ENCODE results near the gene GRAMD2A. TPM values are rescaled to one million over a fixed set of nuclear protein-coding genes. Genes with fewer than 3 reads are reported as not detected.

The GRAMD2A gene
- total RNA-seq, 2 experiments from 2014 or later: not detected

DNA sequence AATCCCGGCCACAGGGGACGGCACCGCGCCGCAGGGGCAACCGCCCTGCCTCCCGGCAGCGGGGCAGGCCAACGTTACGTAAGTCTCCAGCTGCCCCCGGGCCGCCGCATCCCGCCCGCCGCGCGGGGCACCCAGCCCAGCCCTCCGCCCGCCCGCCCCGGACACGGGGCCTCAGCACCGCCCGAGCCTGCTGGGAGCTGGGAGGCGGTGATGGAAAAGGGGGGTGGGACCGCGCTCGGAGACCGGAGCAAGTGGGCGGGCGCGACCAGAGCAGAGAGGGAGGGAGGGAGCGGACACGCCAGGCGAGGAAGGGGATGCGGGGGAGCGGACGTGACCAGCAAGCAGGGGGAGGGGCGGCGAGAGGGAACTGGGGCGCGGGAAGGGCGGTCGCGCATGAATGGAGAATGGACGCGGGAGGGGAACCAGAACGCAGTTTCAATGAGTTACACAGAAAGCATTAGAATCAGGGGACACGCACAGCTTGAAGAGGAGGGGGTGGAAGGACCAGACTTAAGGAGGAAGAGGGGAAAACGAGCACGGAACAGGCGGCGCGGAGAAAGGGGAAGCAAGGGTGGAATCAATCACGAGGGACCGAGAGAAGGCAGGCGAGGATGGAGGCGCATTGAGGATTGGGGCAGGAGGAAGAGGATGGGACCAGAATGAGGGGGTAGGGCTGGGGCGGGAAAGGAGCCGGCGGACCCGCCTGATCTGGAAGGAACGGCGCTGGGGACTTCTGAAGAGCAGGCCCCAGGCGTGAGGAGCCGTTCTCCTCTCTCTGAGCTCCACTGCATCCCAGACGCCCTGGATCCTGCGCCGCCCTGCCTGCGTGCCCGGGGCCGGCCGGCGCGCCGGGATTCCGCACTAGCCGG lies 32.8 kb upstream of the GRAMD2A start:
- peak; percentile 78 for DNase-seq
- peaks cover 36% of the 10 kb centered on the region for H3K36me3 Mint-ChIP-seq (ENCODE audit: low read depth)
- ChIA-PET CTCF (interaction anchor here (0.6 to 1.2 kb wide), 2 partner anchors 10 to 817 kb away, joined by 5 read pairs; no protein-coding TSS in a partner anchor), POLR2A (no interaction called here)
- H3K4me1 Mint-ChIP-seq: peaks cover 53% of the 10 kb centered on the region
- H3K27ac Mint-ChIP-seq: peak overlapping the region; percentile 97
- no peaks in the 10 kb centered on the region for H3K27me3 Mint-ChIP-seq
- H3K9me3 Mint-ChIP-seq: no peaks in the 10 kb centered on the region
- H3K4me3 Mint-ChIP-seq: peak overlapping the region; percentile 98

- Mint-ChIP-seq H3K4me1 (peaks cover 56% of the 10 kb centered on the region), H3K27me3 (no peaks in the 10 kb centered on the region), H3K4me3 (peak overlapping the region; percentile 93), H3K36me3 (ENCODE audit: low read depth) (peaks cover 38% of the 10 kb centered on the region), H3K9me3 (no peaks in the 10 kb centered on the region), H3K27ac (peak overlapping the region; percentile 97)
- no peak for DNase-seq
- POLR2A ChIA-PET: interaction anchor here (0.6 kb wide), 1 partner anchor 45 kb away, joined by 5 read pairs; no protein-coding TSS in a partner anchor
- CTCF ChIA-PET: interaction anchor here (0.6 to 1.0 kb wide), 2 partner anchors 9 to 818 kb away, joined by 3 to 5 read pairs; no protein-coding TSS in a partner anchor
These were observed 32.3 kb upstream of the GRAMD2A start for GRCh38 chr15:72229947-72230196.

GRCh38 chr15:72229076-72229946 lies 31.7 kb upstream of the GRAMD2A start:
- Mint-ChIP-seq H3K27me3 (no peaks in the 10 kb centered on the region), H3K4me1 (peaks cover 58% of the 10 kb centered on the region), H3K36me3 (ENCODE audit: low read depth) (peaks cover 42% of the 10 kb centered on the region), H3K9me3 (no peaks in the 10 kb centered on the region), H3K4me3 (peak overlapping the region; percentile 93), H3K27ac (peak overlapping the region; percentile 97)
- DNase-seq: peak; percentile 52
- ChIA-PET POLR2A (interaction anchor here (0.6 kb wide), 1 partner anchor 45 kb away, joined by 5 read pairs; no protein-coding TSS in a partner anchor), CTCF (interaction anchor here (0.6 to 3.2 kb wide), 3 partner anchors 10 to 819 kb away, joined by 3 to 36 read pairs (median 5); partner anchors contain the start of gene GRAMD2A)

GRCh38 chr15:72227720-72228119 lies 30.1 kb upstream of the GRAMD2A start:
- no peaks in the 10 kb centered on the region for H3K9me3 Mint-ChIP-seq
- H3K27me3 Mint-ChIP-seq: no peaks in the 10 kb centered on the region
- peak overlapping the region; percentile 97 for H3K27ac Mint-ChIP-seq
- ChIA-PET POLR2A (interaction anchor here (1.0 to 1.9 kb wide), 2 partner anchors 10 to 13 kb away, joined by 3 to 6 read pairs; no protein-coding TSS in a partner anchor), CTCF (interaction anchor here (0.6 to 3.2 kb wide), 14 partner anchors 8 to 60 kb away, joined by 3 to 38 read pairs (median 6); partner anchors contain the start of gene GRAMD2A)
- H3K4me1 Mint-ChIP-seq: peaks cover 66% of the 10 kb centered on the region
- DNase-seq: peak; percentile 20
- peak overlapping the region; percentile 93 for H3K4me3 Mint-ChIP-seq
- H3K36me3 Mint-ChIP-seq (ENCODE audit: low read depth): peaks cover 56% of the 10 kb centered on the region

- peak; percentile 34 for DNase-seq
- CTCF ChIA-PET: interaction anchor here (0.6 to 3.2 kb wide), 29 partner anchors 11 to 998 kb away, joined by 3 to 38 read pairs (median 4); partner anchors contain the start of gene GRAMD2A
- H3K27me3 Mint-ChIP-seq: no peaks in the 10 kb centered on the region
- peaks cover 66% of the 10 kb centered on the region for H3K4me1 Mint-ChIP-seq
- H3K36me3 Mint-ChIP-seq (ENCODE audit: low read depth): peaks cover 61% of the 10 kb centered on the region
- H3K4me3 Mint-ChIP-seq: peak overlapping the region; percentile 93
- POLR2A ChIA-PET: interaction anchor here (0.9 to 1.9 kb wide), 3 partner anchors 10 to 149 kb away, joined by 3 to 6 read pairs (median 3); partner anchors contain the start of gene HEXA
- no peaks in the 10 kb centered on the region for H3K9me3 Mint-ChIP-seq
- H3K27ac Mint-ChIP-seq: peak overlapping the region; percentile 97
These were observed 29.6 kb upstream of the GRAMD2A start for GRCh38 chr15:72227192-72227586.

GRCh38 chr15:72223278-72223677 lies 25.7 kb upstream of the GRAMD2A start:
- no peaks in the 10 kb centered on the region for H3K9me3 Mint-ChIP-seq
- CTCF ChIA-PET: no interaction called here
- H3K4me3 Mint-ChIP-seq: no peak overlapping the region
- no peak for DNase-seq
- H3K27ac Mint-ChIP-seq: no peak overlapping the region
- POLR2A ChIA-PET: no interaction called here
- no peaks in the 10 kb centered on the region for H3K27me3 Mint-ChIP-seq
- peaks cover 77% of the 10 kb centered on the region for H3K4me1 Mint-ChIP-seq
- H3K36me3 Mint-ChIP-seq (ENCODE audit: low read depth): peaks cover 73% of the 10 kb centered on the region

- H3K9me3 Mint-ChIP-seq: no peaks in the 10 kb centered on the region
- ChIA-PET CTCF (interaction anchor here (0.6 to 0.8 kb wide), 3 partner anchors 11 to 1692 kb away, joined by 3 to 5 read pairs (median 4); no protein-coding TSS in a partner anchor), POLR2A (interaction anchor here (0.6 kb wide), 1 partner anchor 20 kb away, joined by 3 read pairs; no protein-coding TSS in a partner anchor)
- DNase-seq: no peak
- no peaks in the 10 kb centered on the region for H3K27me3 Mint-ChIP-seq
- peaks cover 72% of the 10 kb centered on the region for H3K4me1 Mint-ChIP-seq
- H3K27ac Mint-ChIP-seq: peak overlapping the region; percentile 81
- no peak overlapping the region for H3K4me3 Mint-ChIP-seq
- H3K36me3 Mint-ChIP-seq (ENCODE audit: low read depth): peaks cover 76% of the 10 kb centered on the region
These were observed 24.8 kb upstream of the GRAMD2A start for GRCh38 chr15:72222393-72222792.

- Mint-ChIP-seq H3K27me3 (no peaks in the 10 kb centered on the region), H3K4me3 (no peak overlapping the region), H3K36me3 (ENCODE audit: low read depth) (peaks cover 77% of the 10 kb centered on the region), H3K4me1 (peaks cover 57% of the 10 kb centered on the region), H3K9me3 (no peaks in the 10 kb centered on the region), H3K27ac (no peak overlapping the region)
- ChIA-PET CTCF (interaction anchor here (0.7 to 1.7 kb wide), 4 partner anchors 10 to 52 kb away, joined by 3 to 6 read pairs (median 4); partner anchors contain the start of gene PKM), POLR2A (no interaction called here)
- no peak for DNase-seq
These were observed 23.1 kb upstream of the GRAMD2A start for GRCh38 chr15:72220687-72221086.

- Mint-ChIP-seq H3K9me3 (no peaks in the 10 kb centered on the region), H3K36me3 (ENCODE audit: low read depth) (peaks cover 71% of the 10 kb centered on the region), H3K27me3 (no peaks in the 10 kb centered on the region), H3K4me1 (peaks cover 31% of the 10 kb centered on the region), H3K27ac (no peak overlapping the region), H3K4me3 (no peak overlapping the region)
- DNase-seq: no peak
- POLR2A ChIA-PET: no interaction called here
- CTCF ChIA-PET: interaction anchor here (1.0 to 3.7 kb wide), 2 partner anchors 10 to 24 kb away, joined by 3 to 26 read pairs; no protein-coding TSS in a partner anchor
These were observed 19.6 kb upstream of the GRAMD2A start for GRCh38 chr15:72217216-72217615.

GRCh38 chr15:72216079-72216478 lies 18.5 kb upstream of the GRAMD2A start:
- CTCF ChIA-PET: interaction anchor here (0.9 to 3.7 kb wide), 2 partner anchors 11 to 35 kb away, joined by 3 to 26 read pairs; no protein-coding TSS in a partner anchor
- POLR2A ChIA-PET: interaction anchor here (1.0 kb wide), 1 partner anchor 10 kb away, joined by 5 read pairs; no protein-coding TSS in a partner anchor
- no peaks in the 10 kb centered on the region for H3K9me3 Mint-ChIP-seq
- no peaks in the 10 kb centered on the region for H3K27me3 Mint-ChIP-seq
- H3K27ac Mint-ChIP-seq: no peak overlapping the region
- H3K36me3 Mint-ChIP-seq (ENCODE audit: low read depth): peaks cover 77% of the 10 kb centered on the region
- peaks cover 22% of the 10 kb centered on the region for H3K4me1 Mint-ChIP-seq
- no peak overlapping the region for H3K4me3 Mint-ChIP-seq
- DNase-seq: no peak

DNA sequence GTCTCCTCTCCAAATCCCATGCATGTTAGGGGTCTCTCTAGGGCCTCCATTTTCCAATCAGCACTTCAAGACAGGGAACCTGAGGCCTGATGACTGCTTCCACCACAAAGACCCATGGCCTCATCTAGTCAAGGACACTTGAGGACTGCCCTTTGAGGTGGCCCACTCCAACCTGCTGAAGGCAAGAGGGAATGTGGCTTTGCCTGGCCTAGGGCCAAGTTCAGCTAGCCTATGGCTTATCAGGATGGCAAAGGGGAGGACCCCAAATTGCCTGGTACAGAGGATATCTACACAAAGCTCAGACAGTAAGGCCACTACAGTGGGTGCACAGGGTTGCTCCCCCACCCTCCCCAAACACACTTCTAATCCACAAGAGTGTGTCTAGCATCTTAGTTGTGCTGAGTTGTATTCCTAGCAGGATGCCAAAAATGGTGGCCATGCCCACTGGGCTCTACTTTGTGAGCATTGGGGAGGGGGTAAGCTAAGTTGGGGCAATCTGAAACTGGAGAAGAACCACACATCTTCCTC lies 10.0 kb upstream of the GRAMD2A start:
- peaks cover 5% of the 10 kb centered on the region for H3K4me1 Mint-ChIP-seq
- no peak overlapping the region for H3K4me3 Mint-ChIP-seq
- CTCF ChIA-PET: interaction anchor here (1.1 to 1.5 kb wide), 3 partner anchors 19 to 31 kb away, joined by 3 to 5 read pairs (median 4); no protein-coding TSS in a partner anchor
- H3K27ac Mint-ChIP-seq: no peak overlapping the region
- POLR2A ChIA-PET: no interaction called here
- H3K27me3 Mint-ChIP-seq: no peaks in the 10 kb centered on the region
- no peak for DNase-seq
- no peaks in the 10 kb centered on the region for H3K9me3 Mint-ChIP-seq
- peaks cover 89% of the 10 kb centered on the region for H3K36me3 Mint-ChIP-seq (ENCODE audit: low read depth)

GRCh38 chr15:72206677-72207000 lies 9.1 kb upstream of the GRAMD2A start:
- ChIA-PET CTCF (interaction anchor here (0.6 to 1.1 kb wide), 2 partner anchors 20 to 541 kb away, joined by 3 to 5 read pairs; no protein-coding TSS in a partner anchor), POLR2A (no interaction called here)
- H3K4me1 Mint-ChIP-seq: peaks cover 5% of the 10 kb centered on the region
- no peaks in the 10 kb centered on the region for H3K9me3 Mint-ChIP-seq
- no peak overlapping the region for H3K27ac Mint-ChIP-seq
- H3K27me3 Mint-ChIP-seq: no peaks in the 10 kb centered on the region
- no peak overlapping the region for H3K4me3 Mint-ChIP-seq
- H3K36me3 Mint-ChIP-seq (ENCODE audit: low read depth): peaks cover 89% of the 10 kb centered on the region
- no peak for DNase-seq

Measured in activated CD4-positive, alpha-beta T cell treated with anti-CD3 and anti-CD28 coated beads, Interleukin-2, amount 10 ng/mL, durations not matched to agents 7 days and 5 days (primary cell).